Fibroblast of mammary gland (primary cell): ENCODE measurements around the gene PDE7B.

ENCODE experiments used
- DNase-seq: peaks from one replicate; pipeline ENCODE4 v3.0.0-alpha.2; 2010; ENCODE audit warnings: low read depth
- H3K4me3 ChIP-seq: 2 replicates; pipeline ENCODE4 v1.5.1; 2011; ENCODE audit warnings: low read depth, mild to moderate bottlenecking, low read length, moderate library complexity; ENCODE audit not compliant: control insufficient read depth
- TF ChIP-seq, protein P1 (sequence below): conservative IDR thresholded peaks from 2 replicates; pipeline ENCODE4 v1.5.1; 2011; ENCODE audit warnings: low read depth, low read length, inconsistent platforms; ENCODE audit not compliant: control insufficient read depth, insufficient read depth

PDE7B gene

DNA sequence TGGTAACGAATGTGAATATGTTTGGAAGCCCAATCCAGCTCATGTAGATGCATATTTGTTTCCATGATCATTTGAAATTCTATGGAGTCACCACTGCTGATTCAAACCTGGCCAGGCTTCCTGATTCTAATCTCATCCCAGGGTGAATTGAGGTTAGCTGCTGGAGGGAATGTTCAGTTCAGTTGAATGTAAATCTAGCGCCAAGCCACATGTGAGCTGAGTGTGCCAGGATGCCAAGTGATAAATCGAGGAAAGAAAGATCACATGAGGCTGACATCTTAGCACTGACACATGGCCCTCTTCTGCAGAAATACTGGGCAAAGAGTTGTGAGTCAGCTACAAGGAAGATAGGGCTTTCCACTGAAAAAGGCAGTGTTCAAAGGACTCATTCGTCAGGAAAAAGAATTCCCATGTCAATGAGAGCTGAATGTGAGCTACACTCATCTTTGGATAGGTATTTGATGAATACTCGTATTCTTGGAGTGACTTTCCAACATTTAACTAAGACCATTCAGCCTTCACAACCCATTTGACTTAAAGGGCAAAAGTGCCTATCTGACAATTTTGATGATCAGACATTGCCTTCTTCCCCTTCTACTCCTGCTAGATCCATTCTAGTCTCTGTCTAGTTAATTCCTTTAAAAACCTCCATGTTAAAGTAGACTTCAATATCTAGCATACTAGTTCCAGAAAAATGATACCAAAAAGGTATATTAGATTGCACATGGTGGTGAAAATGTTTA, 226.5 kb downstream of the PDE7B start:
- H3K4me3 ChIP-seq: no peak overlapping the region
- peak; percentile 100 for DNase-seq
- TF ChIP-seq, protein P1, sequence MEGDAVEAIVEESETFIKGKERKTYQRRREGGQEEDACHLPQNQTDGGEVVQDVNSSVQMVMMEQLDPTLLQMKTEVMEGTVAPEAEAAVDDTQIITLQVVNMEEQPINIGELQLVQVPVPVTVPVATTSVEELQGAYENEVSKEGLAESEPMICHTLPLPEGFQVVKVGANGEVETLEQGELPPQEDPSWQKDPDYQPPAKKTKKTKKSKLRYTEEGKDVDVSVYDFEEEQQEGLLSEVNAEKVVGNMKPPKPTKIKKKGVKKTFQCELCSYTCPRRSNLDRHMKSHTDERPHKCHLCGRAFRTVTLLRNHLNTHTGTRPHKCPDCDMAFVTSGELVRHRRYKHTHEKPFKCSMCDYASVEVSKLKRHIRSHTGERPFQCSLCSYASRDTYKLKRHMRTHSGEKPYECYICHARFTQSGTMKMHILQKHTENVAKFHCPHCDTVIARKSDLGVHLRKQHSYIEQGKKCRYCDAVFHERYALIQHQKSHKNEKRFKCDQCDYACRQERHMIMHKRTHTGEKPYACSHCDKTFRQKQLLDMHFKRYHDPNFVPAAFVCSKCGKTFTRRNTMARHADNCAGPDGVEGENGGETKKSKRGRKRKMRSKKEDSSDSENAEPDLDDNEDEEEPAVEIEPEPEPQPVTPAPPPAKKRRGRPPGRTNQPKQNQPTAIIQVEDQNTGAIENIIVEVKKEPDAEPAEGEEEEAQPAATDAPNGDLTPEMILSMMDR: no peak

DNA sequence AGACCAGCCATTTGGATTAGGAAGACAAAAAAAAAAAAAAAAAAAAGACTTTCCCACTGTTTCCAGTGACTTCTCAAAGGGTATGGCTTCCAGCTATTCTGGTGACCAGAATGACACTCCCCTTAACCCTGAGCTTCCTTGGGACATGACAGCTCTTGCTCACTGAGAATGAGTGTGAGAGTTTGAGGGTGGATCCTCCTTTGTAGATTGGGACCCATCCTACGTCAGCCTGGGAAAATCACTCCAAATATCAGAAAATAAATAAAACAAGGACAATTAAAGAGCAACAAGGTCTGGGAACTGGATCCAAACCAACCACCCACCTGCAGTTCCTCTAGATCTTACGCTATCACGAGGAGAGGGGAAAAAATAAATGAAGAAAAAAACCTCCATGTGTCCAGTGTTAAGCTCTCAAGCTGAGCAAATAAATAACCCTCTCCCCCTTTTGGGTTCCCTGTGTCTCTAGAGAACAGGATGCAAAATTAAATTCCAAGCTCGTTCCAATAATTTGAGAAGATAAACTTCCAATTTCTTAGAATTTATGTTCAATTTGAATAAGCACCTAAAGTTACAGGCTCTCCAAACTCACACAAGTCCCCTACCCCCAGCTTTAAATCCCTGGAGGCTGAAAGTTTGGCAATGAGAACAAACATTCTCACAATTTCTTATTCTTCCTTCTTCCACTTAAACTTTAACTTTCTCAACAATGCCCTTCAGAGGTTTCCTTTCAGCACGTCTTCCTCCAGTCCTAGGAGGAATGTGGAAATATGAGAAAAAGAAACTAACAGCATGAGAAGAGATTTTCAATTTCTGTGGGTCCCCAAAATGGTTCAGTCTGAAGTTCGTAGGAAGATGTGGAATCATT, 228.4 kb downstream of the PDE7B start:
- TF ChIP-seq, protein P1: no peak
- no peak overlapping the region for H3K4me3 ChIP-seq
- DNase-seq: peak; percentile 31

GRCh38 chr6:136083540-136083939, 232.0 kb downstream of the PDE7B start:
- H3K4me3 ChIP-seq: no peak overlapping the region
- TF ChIP-seq, protein P1: no peak
- DNase-seq: no peak

- TF ChIP-seq, protein P1: no peak
- no peak overlapping the region for H3K4me3 ChIP-seq
- DNase-seq: peak; percentile 43
These were observed 232.9 kb downstream of the PDE7B start for GRCh38 chr6:136084403-136084802.

GRCh38 chr6:136085370-136086115, 234.0 kb downstream of the PDE7B start:
- DNase-seq: peak; percentile 65
- H3K4me3 ChIP-seq: no peak overlapping the region
- TF ChIP-seq, protein P1: no peak

DNA sequence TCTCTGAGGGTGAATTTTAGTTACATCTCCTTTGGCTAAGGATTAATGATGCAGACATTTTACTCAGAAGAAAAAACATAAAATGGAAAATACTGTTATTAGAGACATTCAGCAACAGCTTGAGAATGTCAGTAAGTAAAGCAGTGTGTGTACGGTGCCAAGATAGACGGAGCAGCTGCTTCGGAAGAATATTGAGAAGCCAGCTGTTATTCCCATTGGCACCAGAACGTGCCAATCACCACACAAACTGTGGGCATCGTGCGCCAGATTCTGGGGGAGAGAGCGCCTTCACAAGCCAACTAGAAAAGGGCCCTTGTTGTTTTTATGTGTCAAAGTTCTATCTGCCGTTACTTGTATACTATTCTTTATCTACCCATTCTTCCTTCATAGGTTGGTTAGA, 235.2 kb downstream of the PDE7B start:
- no peak for DNase-seq
- no peak overlapping the region for H3K4me3 ChIP-seq
- TF ChIP-seq, protein P1: no peak
